ENCODE data around the gene DNAJC22. TPM values are rescaled to one million over a fixed set of nuclear protein-coding genes. Genes with fewer than 3 reads are reported as not detected.

Gene DNAJC22
- polyA plus RNA-seq, 1 of the 3 experiments (the other 2 are of a cell fraction): 4.5 TPM

GRCh38 chr12:49340971-49341776 is 5.5 kb upstream of the DNAJC22 start:
- Histone ChIP-seq H3K4me1 (ENCODE audit: control insufficient read depth in 1 of 2, insufficient read depth in 2 of 2, low read depth in 1 of 2, low read length in 1 of 2) (peaks cover 5 to 31% of the 10 kb centered on the region in 2 experiments; a peak in 2 of 4 replicates), H3K27ac (ENCODE audit: low read depth in 2 of 2, low read length in 1 of 2) (no peak overlapping the region), H4K20me1 (ENCODE audit: insufficient read depth) (no peaks in the 10 kb centered on the region), H3K4me3 (ENCODE audit: low read depth in 2 of 2, low read length in 1 of 2) (no peak overlapping the region), H3K9me3 (no peaks in the 10 kb centered on the region), H2AFZ (ENCODE audit: low read depth) (no peak overlapping the region), H3K9me2 (no peaks in the 10 kb centered on the region), H3F3A (replicated peaks; ENCODE audit: insufficient read depth) (peaks cover 17% of the 10 kb centered on the region), H3K36me3 (replicated peaks in 1 of 2; ENCODE audit: control insufficient read depth in 1 of 2, insufficient read depth in 2 of 2, low read length in 1 of 2) (no peaks in the 10 kb centered on the region), H3K9ac (no peak overlapping the region), H3K4me2 (no peak overlapping the region), H3K79me2 (ENCODE audit: insufficient read depth) (no peaks in the 10 kb centered on the region), H3K27me3 (ENCODE audit: insufficient read depth) (peaks cover 5% of the 10 kb centered on the region; the same call in 1 of the 2 replicates)
- 85% methylated on average over 12 of the region's 14 CpGs for WGBS (ENCODE audit: low lambda C conversion rate)
- ChIA-PET CTCF (interaction anchor here (0.6 to 15.9 kb wide), 30 partner anchors 10 to 283 kb away, joined by 3 to 658 read pairs (median 6); partner anchors contain the start of genes LMBR1L, PRPH, SPATS2 and TROAP), POLR2A (interaction anchor here (2.7 kb wide), 1 partner anchor 18 kb away, joined by 9 read pairs; the partner anchor contains the start of gene TROAP)
- no peak for DNase-seq
- TF ChIP-seq POLR2AphosphoS5 (IDR thresholded peaks at IDR 0.05; ENCODE audit: low read depth, low read length) (no peak), PBX3 (IDR thresholded peaks at IDR 0.05) (no peak), IRF3 (IDR thresholded peaks at IDR 0.05; ENCODE audit: low read depth, low read length) (no peak), TEAD4 (IDR thresholded peaks at IDR 0.05; ENCODE audit: borderline replicate concordance, insufficient read depth) (no peak), FOXM1 (IDR thresholded peaks at IDR 0.05; ENCODE audit: low read depth) (no peak), TAF1 (IDR thresholded peaks at IDR 0.05; ENCODE audit: borderline replicate concordance, low read depth, low read length) (no peak), USF1 (IDR thresholded peaks at IDR 0.05; ENCODE audit: borderline replicate concordance, low read depth) (no peak), FOXJ3 (CRISPR knock-in tag; IDR thresholded peaks at IDR 0.05) (no peak), GABPA (IDR thresholded peaks at IDR 0.05; ENCODE audit: low read depth) (no peak), NRF1 (IDR thresholded peaks at IDR 0.05; ENCODE audit: low read depth, low read length) (no peak), EZH2phosphoT487 (IDR thresholded peaks at IDR 0.05; ENCODE audit: borderline replicate concordance, low read depth) (no peak), MXI1 (IDR thresholded peaks at IDR 0.05; ENCODE audit: low read depth, low read length) (no peak), CTCF (IDR thresholded peaks at IDR 0.05) (no peak), FOSL2 (IDR thresholded peaks at IDR 0.05; ENCODE audit: borderline replicate concordance, low read depth) (no peak), CHD2 (IDR thresholded peaks at IDR 0.05; ENCODE audit: low read length, partially characterized antibody) (no peak), USF2 (IDR thresholded peaks at IDR 0.05; ENCODE audit: borderline replicate concordance, low read depth, low read length) (no peak), RAD21 (IDR thresholded peaks at IDR 0.05; ENCODE audit: low read length) (no peak), RXRA (IDR thresholded peaks at IDR 0.05; ENCODE audit: borderline replicate concordance, low read depth) (no peak), GATA2 (CRISPR knock-in tag; IDR thresholded peaks at IDR 0.05) (no peak), JUND (IDR thresholded peaks at IDR 0.05) (no peak)

All from SK-N-SH (cell line).